NCI-H1930 (cell line): ENCODE results near the gene GRIN3A.
"Not testable (repeated sequence)": the region's sequence is repeated elsewhere in the genome, so short reads cannot be mapped to it uniquely, and the experiment has no call there.

Experiments used
- DNase-seq, 2 experiments: peaks; one replicate each; lab custom pipeline; 2025; lab: John Stamatoyannopoulos, UW

Gene GRIN3A

DNA sequence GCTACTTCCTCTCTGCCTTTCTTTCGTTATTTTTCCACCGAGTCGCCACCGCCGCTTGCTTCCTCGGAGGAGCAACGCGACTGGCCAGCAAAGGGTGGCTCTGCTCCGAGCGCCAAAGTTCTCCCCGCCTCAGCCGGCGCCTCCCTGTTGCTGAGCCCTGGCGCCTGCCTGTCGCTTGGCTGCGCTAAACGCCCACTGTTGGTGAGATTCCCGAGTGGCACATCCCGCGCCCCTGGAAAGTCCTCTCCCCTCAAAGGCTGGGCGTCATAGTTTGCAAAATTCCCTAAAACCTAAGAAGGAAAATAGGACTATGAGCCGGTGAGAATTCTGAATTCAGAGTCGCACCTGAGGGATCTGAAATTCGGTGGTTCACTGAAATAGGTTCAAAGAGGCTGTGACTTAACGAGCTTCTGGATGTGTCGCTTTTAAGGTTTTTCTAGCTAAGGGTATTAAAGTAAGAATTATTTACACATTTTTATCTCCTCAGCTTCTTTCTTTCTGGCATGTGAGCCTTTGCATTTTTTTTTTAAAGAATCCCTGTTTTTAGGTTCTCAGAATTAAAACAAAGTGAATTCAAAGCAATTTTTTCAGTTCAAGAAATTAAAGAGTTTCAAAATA is at the start of gene GRIN3A:
GRIN3A (minus strand) TSS at position 82 of the 618 bp plus-strand sequence. CDS start 668 bp downstream, outside the sequence.
- peak; percentile 48 to 52 for DNase-seq

- DNase-seq = no peak
Measured at GRCh38 chr9:101787891-101788290, 49.4 kb upstream of the GRIN3A start.

- DNase-seq = no peak
Measured at GRCh38 chr9:101778332-101778731, 39.9 kb upstream of the GRIN3A start.

DNA sequence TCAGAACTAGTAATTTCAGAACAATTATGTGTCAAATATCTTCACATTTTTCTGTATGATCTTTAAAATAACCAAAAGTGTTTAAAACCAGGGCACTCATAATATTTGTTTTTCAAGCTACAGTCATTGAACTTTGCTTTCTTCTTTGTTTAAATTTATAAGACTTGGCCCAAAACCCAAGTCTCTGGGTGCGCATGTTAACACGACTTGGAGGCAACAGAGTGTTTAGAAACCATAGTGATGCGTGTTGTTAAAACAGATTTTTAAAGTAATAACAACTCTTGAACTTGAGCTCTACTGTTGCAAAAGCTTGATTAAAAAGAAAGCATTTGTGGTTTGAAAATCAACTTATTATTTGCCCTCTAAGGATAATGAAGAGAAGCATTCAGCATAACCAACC is 26.0 kb upstream of the GRIN3A start:
- no peak for DNase-seq

DNA sequence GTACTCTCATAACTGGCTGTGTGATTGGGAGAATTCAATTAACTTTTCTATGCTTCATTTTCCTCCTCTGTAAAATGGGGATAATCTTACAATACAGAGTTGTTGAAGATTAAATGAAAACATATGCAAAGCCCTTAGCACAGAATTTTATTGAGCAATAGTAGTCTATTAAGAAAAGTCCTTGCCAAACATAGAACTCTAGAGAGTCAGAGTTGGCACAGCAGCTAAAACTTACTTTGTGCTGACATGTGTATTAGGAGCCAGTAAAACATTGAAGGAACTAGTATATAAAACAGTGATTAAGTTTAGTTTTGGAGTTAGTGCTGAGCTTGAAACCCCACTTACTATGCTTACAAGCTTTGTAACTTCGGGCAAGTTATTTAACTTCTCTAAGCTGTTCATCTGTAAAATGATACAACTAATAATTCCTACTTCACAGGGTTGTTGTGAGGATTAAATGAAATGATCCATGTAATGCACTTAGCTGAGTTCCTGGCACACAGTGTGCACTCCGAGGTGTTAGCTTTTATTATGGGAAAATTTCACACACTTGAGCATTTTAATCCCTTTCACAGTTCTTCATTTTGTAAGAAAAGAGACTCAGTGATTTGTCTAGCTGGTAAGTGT is 20.0 kb upstream of the GRIN3A start:
- DNase-seq = no peak

GRCh38 chr9:101753716-101754115 is 15.3 kb upstream of the GRIN3A start:
- DNase-seq = no peak

DNA sequence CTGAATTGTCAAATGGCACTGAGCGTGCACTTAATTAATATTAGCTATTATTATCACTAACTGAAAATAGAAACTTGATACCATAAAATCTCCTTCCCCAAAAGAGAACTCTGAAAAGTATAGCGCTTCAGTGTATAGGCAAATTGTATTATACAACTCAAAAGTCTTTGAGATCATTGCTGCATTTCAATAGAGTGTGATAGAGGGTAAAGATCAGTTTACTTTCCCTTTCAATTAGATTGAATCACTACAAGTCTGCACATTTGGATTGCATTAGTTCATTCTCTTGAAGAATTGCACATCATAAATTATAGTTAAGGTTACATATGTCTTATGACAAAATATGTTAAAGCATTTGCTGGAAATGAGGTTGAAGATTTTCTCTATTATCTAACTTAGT is 13.4 kb upstream of the GRIN3A start:
- DNase-seq = no peak

DNA sequence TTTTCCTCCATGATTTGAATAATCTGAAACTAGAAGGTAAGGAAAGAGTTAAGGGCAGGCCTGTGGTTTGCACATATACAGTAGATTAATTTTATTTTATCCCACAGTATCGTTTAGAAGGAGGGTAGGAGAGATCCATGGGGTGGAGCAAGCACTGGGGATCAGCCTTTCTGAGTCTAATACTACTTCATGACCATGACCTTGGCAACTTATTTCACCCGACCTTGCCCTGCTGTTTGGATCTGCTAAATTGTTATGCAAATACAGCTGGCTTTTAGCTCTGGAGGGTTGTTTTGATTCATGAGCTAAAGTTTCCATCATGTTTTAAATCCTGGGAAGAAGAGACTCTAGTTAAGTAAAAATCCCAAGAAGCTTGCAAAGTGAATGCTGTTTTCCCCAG is 864 bp upstream of the GRIN3A start:
- no peak for DNase-seq

DNA sequence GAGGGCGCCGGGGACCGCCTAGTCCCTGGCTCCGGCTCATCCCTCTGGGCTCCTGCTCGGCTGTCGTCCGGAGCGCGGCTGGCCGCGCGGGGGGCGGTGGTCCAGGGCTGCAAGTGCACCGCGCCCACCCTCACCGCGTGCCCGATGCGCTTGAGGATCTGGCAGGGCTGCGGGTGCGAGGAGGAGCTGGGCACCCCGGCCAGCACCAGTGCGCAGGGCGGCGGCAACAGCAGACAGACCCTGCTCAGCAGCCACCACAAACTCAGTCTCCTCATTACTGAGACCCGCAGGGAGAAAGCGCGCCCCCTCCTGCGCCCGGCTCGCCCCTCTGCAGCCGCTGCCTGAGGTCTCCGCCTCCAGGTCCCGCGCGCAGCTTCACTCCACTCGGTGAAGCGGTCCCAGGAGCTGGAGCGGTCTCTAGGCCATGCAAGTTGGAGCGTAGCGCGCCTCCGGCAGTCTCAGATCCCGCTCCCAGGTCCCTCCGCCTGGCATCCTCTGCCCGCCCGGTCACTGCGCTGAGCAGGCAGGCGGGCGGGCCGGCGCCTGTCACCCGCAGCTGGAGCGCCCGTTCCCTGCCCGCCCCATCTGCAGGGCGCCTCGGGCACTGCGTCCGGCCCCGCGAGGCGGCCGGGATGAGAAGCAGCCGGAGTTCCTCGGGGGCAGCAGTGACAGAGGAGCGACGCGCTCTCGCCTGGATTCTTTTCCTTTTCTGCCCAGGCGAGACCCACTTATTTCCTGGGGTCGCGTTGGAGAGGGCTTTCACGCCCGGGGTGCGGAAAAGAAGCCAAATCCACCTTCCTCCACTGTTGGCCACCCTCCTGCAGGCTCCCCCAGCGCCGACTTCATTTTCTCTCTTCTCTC is 512 bp downstream of the GRIN3A start:
- peak; percentile 9 to 32 for DNase-seq

- DNase-seq = no peak
Measured at GRCh38 chr9:101737165-101737704, 1.2 kb downstream of the GRIN3A start.

DNA sequence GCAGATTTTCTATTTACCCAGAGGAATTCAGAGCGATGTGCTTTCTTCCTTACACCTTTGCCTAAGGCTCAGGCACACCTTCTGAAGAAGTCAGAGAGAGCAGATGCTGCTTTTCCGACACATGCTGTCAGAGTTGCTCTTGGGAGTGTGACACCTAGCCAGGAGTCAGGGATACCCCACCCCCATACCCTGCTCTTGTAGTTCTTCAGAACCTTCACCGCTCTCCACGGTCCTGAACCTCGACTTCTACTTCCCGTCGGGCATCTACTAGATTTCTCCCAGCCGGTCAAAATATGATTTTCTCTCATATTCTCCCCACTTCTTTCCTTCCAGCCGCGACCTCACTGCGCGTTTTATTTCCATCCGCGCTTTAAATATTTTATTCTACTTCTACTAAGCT is 1.7 kb downstream of the GRIN3A start:
- no peak for DNase-seq

DNA sequence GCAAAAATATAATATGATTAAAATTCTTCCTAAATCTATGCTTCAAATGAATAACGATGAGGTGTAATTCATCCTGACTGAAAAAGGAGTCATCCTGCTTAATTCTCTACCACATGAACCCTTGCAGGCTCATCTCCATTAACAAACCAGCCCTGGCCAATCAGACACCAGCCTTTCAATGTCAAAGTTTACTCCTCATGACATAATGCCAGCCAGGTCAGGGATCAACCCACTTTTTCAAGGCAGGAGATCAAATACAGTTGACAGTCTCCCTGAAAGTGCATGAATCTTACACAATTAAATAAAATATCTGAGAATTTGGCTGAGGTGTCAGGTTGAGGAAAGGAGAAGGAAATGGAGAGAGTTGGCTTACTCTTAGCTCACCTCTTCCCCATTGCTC is 7.0 kb downstream of the GRIN3A start:
- no peak for DNase-seq

- peak; percentile 6 to 54 for DNase-seq
Measured at GRCh38 chr9:101727612-101728524, 10.6 kb downstream of the GRIN3A start.

GRCh38 chr9:101724271-101724670 is 14.2 kb downstream of the GRIN3A start:
- not testable (repeated sequence) for DNase-seq

DNA sequence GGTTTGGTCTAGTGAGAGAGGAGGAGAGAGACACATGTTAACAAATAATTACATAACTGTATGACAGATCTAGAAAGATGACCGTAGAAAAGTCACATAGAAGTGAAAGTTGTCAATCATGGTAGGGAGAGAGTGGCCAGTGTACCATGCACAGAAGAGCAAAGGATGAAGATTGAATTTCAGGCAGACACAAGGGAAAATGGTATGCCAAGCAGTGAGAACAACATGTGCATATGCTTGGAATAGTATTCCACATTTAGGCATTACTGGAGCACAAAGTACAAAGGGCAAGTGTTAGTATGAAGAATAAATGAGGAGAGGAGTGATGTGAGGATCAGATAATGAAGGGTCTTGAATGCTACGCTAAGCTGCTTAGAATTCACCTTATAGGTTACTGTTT is 20.3 kb downstream of the GRIN3A start:
- DNase-seq = no peak

DNA sequence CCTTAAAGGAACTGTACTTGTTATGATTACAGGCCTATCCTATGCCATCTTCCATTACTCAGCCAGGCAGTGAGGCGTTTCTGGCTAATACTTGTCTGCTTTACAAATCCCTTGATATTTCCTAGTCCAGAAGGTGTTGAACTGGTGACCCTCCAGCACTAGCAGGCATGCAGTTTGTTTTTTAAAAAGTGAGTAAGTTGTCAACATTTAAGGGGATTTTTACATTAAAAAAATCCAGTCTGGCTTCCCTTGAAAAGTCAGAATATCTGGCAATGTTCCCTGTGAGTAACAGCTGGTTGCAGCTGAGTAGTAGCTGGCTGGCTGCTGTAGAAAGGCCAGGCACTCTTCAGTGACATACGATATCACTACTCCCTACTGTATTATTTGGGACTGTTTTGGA is 21.8 kb downstream of the GRIN3A start:
- no peak for DNase-seq

GRCh38 chr9:101711330-101711941 is 27.0 kb downstream of the GRIN3A start:
- DNase-seq = no peak

- DNase-seq = no peak
Measured at GRCh38 chr9:101708855-101709254, 29.6 kb downstream of the GRIN3A start.

DNA sequence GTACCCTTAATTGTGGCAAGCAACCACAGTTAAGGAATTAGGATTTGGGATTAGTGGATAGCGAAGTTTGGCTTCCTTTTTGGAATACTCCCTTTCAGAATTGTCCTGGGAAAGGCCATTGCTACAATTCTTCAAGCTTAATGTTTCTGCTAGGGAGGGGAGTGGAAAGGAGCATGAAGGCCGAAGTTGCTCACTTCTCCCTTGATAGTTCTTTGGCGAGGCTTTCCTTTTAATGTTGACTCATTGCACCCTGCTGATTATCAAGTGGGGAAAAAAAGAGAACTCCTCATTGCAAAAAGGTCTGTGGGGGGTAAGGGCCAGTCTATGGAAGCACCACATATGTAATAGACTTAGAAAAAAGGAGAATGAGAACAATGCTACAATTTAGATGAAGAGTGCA is 30.7 kb downstream of the GRIN3A start:
- DNase-seq = no peak

DNA sequence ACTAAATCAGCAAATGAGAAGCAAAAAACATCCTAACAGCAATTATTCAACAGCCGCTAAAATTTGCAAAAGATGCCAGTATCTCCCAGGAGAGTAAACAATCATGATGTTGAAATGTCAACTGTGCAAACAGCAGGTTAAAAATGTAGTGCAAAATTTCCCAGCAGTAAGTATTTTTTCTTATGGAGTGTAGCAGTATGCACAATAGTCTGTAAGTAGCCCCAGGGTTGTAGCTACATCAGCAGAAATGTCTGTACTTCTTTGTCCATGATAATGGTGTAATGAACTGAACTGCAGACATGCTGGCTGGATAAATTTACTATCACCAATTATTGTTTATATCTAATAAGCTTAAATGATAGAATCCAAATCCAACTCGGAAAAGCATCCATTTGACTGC is 31.4 kb downstream of the GRIN3A start:
- DNase-seq = no peak

DNA sequence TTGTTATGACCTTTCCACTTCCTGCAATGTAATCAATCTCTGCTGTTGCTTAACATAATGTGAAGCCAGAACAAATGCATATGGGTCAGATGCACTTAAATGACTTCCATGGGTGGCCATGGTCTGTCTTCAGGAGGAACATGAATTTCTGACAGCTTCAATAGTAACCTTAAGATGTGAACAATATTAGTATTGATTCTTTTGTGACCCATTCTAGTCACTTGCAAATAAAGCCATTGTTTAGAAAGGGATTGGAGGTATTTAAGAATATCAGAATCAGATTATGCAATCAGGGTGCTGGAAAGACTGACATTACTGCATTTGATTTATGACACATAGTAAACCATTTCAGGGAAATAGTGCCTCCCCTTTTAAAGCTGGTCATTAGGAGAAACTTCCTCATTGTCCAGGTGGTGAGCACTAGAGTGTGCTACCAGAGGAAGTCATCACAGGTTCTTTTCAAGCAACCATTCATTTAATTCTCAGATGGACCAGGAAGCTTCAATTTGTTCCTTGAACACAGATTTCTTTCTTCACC is 32.1 kb downstream of the GRIN3A start:
- DNase-seq = no peak
